Cardiac muscle cell (in vitro differentiated cells and primary cell): Measurements from ENCODE around the gene TREM1. TPM values are rescaled to one million over a fixed set of nuclear protein-coding genes. Genes with fewer than 3 reads are reported as not detected.

Experiments used
- DNase-seq, 2 donors: peaks; one replicate each; pipeline versions ENCODE4 v3.0.0 to v3.0.0-alpha.2; 2010 to 2017; ENCODE audit warnings: low read depth in 1 of 2, low spot score in 1 of 2
- H3K27ac ChIP-seq: fragments of 200-600 bp; sonication (generic); 2 replicates; pipeline ENCODE4 v1.5.1; 2016
- H3K27me3 ChIP-seq: fragments of 200-600 bp; sonication (generic); 2 replicates; pipeline ENCODE4 v1.6.0; 2016; ENCODE audit warnings: control low read depth
- H3K36me3 ChIP-seq: fragments of 200-600 bp; sonication (generic); 2 replicates; pipeline ENCODE4 v1.5.1; 2016; ENCODE audit warnings: control low read depth
- H3K4me1 ChIP-seq: fragments of 200-600 bp; sonication (generic); 2 replicates; pipeline ENCODE4 v1.8.1; 2017; ENCODE audit warnings: low read depth, mild to moderate bottlenecking, mixed run types
- H3K4me3 ChIP-seq: fragments of 200-600 bp; sonication (generic); 2 replicates; pipeline ENCODE4 v1.5.1; 2016; ENCODE audit warnings: mild to moderate bottlenecking
- H3K9me3 ChIP-seq: fragments of 200-600 bp; sonication (generic); 2 replicates; pipeline ENCODE4 v1.5.1; 2017; ENCODE audit warnings: low read depth, mild to moderate bottlenecking, control low read depth
- CTCF ChIP-seq: IDR thresholded peaks from 2 replicates; pipeline ENCODE4 v1.5.1; 2012; ENCODE audit warnings: low read depth, mild to moderate bottlenecking, low read length
- polyA plus RNA-seq: library from polyadenylated mRNA; unstranded; fragments of >200 nt; fragmentation: Nextera tagmentation; extraction: Ambion mirVana; gene quantifications from 2 replicates; pipeline ENCODE4 v1.2.1, GENCODE V29; 2016
- total RNA-seq: library from RNA; depleted of rRNA; stranded (reverse); fragments of >200 nt; gene quantifications from 2 replicates; pipeline ENCODE4 v1.2.3, GENCODE V29; 2016

Gene TREM1
- total and polyA plus RNA-seq, 2 experiments from 2014 or later: not detected

- H3K27me3 ChIP-seq: no peaks in the 10 kb centered on the region
These were observed 18.0 kb downstream of the TREM1 start for GRCh38 chr6:41268478-41268877.

GRCh38 chr6:41266541-41266940 is 19.9 kb downstream of the TREM1 start:
- Histone ChIP-seq H3K4me1 (no peaks in the 10 kb centered on the region), H3K27me3 (no peaks in the 10 kb centered on the region), H3K36me3 (no peaks in the 10 kb centered on the region), H3K27ac (no peak overlapping the region), H3K9me3 (no peaks in the 10 kb centered on the region), H3K4me3 (no peak overlapping the region)
- DNase-seq: no peak
- TF ChIP-seq CTCF: no peak

More at GRCh38 chr6:41268478-41268877, 18.0 kb downstream of the TREM1 start:
- no peak for DNase-seq
- H3K27ac ChIP-seq: no peak overlapping the region
- H3K4me3 ChIP-seq: no peak overlapping the region
- no peaks in the 10 kb centered on the region for H3K9me3 ChIP-seq
- H3K4me1 ChIP-seq: no peaks in the 10 kb centered on the region
- TF ChIP-seq CTCF: no peak
- no peaks in the 10 kb centered on the region for H3K36me3 ChIP-seq

- Histone ChIP-seq H3K4me1 (no peaks in the 10 kb centered on the region), H3K9me3 (no peaks in the 10 kb centered on the region), H3K4me3 (no peak overlapping the region), H3K36me3 (no peaks in the 10 kb centered on the region), H3K27ac (no peak overlapping the region), H3K27me3 (no peaks in the 10 kb centered on the region)
- no peak for TF ChIP-seq CTCF
- DNase-seq: no peak
These were observed 23.2 kb downstream of the TREM1 start for GRCh38 chr6:41263267-41263666.

GRCh38 chr6:41262401-41262800 is 24.1 kb downstream of the TREM1 start:
- H3K27me3 ChIP-seq: no peaks in the 10 kb centered on the region
- H3K36me3 ChIP-seq: no peaks in the 10 kb centered on the region
- no peak overlapping the region for H3K27ac ChIP-seq
- no peak for DNase-seq
- TF ChIP-seq CTCF: no peak
- no peaks in the 10 kb centered on the region for H3K4me1 ChIP-seq
- no peak overlapping the region for H3K4me3 ChIP-seq
- no peaks in the 10 kb centered on the region for H3K9me3 ChIP-seq

- no peak overlapping the region for H3K4me3 ChIP-seq
- no peak for TF ChIP-seq CTCF
- H3K27me3 ChIP-seq: no peaks in the 10 kb centered on the region
- H3K4me1 ChIP-seq: no peaks in the 10 kb centered on the region
- H3K36me3 ChIP-seq: no peaks in the 10 kb centered on the region
- H3K27ac ChIP-seq: no peak overlapping the region
- DNase-seq: peak in 1 of 2 donors; percentile 4
- H3K9me3 ChIP-seq: no peaks in the 10 kb centered on the region
These were observed 28.3 kb downstream of the TREM1 start for GRCh38 chr6:41258196-41258493.
